Neural cell (in vitro differentiated cells): ENCODE data around the gene WDR59. TPM values are rescaled to one million over a fixed set of nuclear protein-coding genes. Genes with fewer than 3 reads are reported as not detected.
"Not testable (repeated sequence)": the region's sequence is repeated elsewhere in the genome, so short reads cannot be mapped to it uniquely, and the experiment has no call there.

Experiments used
- H2AFZ ChIP-seq: fragments of 200-600, 300-800 bp; sonication (generic), shearing (Covaris generic); 2 replicates; pipeline ENCODE4 v1.6.0; 2014; ENCODE audit warnings: low read depth, mild to moderate bottlenecking, antibody characterized with exemption, low read length, moderate library complexity
- H3F3A ChIP-seq: fragments of 200-600 bp; shearing (Covaris generic); 2 replicates; pipeline ENCODE4 v1.6.1; 2016; ENCODE audit warnings: mild to moderate bottlenecking, moderate library complexity, mixed read lengths, antibody characterized with exemption, low read length; ENCODE audit not compliant: insufficient read depth, poor library complexity, severe bottlenecking
- H3K27ac ChIP-seq: fragments of 200-600, 300-800 bp; sonication (generic), shearing (Covaris generic); 2 replicates; pipeline ENCODE4 v1.5.1; 2014; ENCODE audit warnings: mild to moderate bottlenecking, low read length, moderate library complexity
- H3K27me3 ChIP-seq: fragments of 300-800, 200-600 bp; sonication (generic), shearing (Covaris generic); 2 replicates; pipeline ENCODE4 v1.6.0; 2014; ENCODE audit warnings: mild to moderate bottlenecking, low read depth, low read length, moderate library complexity; ENCODE audit not compliant: insufficient read depth
- H3K36me3 ChIP-seq: fragments of 300-800, 200-600 bp; sonication (generic), shearing (Covaris generic); 2 replicates; pipeline ENCODE4 v1.5.1; 2014; ENCODE audit warnings: mild to moderate bottlenecking, antibody characterized with exemption, low read length, moderate library complexity; ENCODE audit not compliant: insufficient read depth
- H3K4me2 ChIP-seq: fragments of 300-800, 200-600 bp; sonication (generic), shearing (Covaris generic); 2 replicates; pipeline ENCODE4 v1.6.0; 2014; ENCODE audit warnings: mild to moderate bottlenecking, low read length
- H3K4me3 ChIP-seq: fragments of 300-800, 200-600 bp; sonication (generic), shearing (Covaris generic); 2 replicates; pipeline ENCODE4 v1.5.1; 2014; ENCODE audit warnings: mild to moderate bottlenecking, low read length, moderate library complexity
- H3K79me2 ChIP-seq: fragments of 200-600 bp; shearing (Covaris generic); replicated peaks from 2 replicates; pipeline ENCODE4 v1.6.0; 2014; ENCODE audit warnings: mild to moderate bottlenecking, low read length, moderate library complexity; ENCODE audit not compliant: insufficient read depth
- H3K9ac ChIP-seq: fragments of 300-800, 200-600 bp; sonication (generic), shearing (Covaris generic); 2 replicates; pipeline ENCODE4 v1.6.1; 2016; ENCODE audit warnings: mild to moderate bottlenecking, low read length, mixed read lengths
- H3K9me2 ChIP-seq: fragments of 200-600 bp; shearing (Covaris generic); 2 replicates; pipeline ENCODE4 v1.6.1; 2016; ENCODE audit warnings: mild to moderate bottlenecking, low read length, mixed read lengths; ENCODE audit not compliant: insufficient read depth
- H3K9me3 ChIP-seq: fragments of 200-600, 300-800 bp; sonication (generic), shearing (Covaris generic); 2 replicates; pipeline ENCODE4 v1.6.1; 2016; ENCODE audit warnings: mild to moderate bottlenecking, mixed run types, low read length, moderate library complexity, mixed read lengths
- H4K20me1 ChIP-seq: fragments of 200-600 bp; shearing (Covaris generic); 2 replicates; pipeline ENCODE4 v1.6.1; 2016; ENCODE audit warnings: mild to moderate bottlenecking, mixed run types; ENCODE audit not compliant: insufficient read depth
- EP300 ChIP-seq: fragments of 450-650 bp; conservative IDR thresholded peaks from 2 replicates; pipeline ENCODE4 v1.6.1; 2014; ENCODE audit warnings: antibody characterized with exemption, mild to moderate bottlenecking, moderate library complexity; ENCODE audit not compliant: poor library complexity, severe bottlenecking
- EZH2 ChIP-seq: fragments of 200-600, 300-800 bp; shearing (Covaris generic), sonication (generic); IDR thresholded peaks from 2 replicates; pipeline ENCODE4 v1.6.1; 2014; ENCODE audit warnings: antibody characterized with exemption, low read length, borderline replicate concordance, mild to moderate bottlenecking; ENCODE audit not compliant: insufficient read depth, poor library complexity, severe bottlenecking
- MXI1 ChIP-seq: fragments of 450-650 bp; conservative IDR thresholded peaks from 2 replicates; pipeline ENCODE4 v1.6.1; 2014; ENCODE audit warnings: antibody characterized with exemption, mild to moderate bottlenecking; ENCODE audit not compliant: poor library complexity, severe bottlenecking
- POLR2AphosphoS5 ChIP-seq: IDR thresholded peaks from 2 replicates; pipeline ENCODE4 v1.6.1; 2012
- RAD21 ChIP-seq: fragments of 450-650 bp; conservative IDR thresholded peaks from 2 replicates; pipeline ENCODE4 v1.6.1; 2014; ENCODE audit warnings: antibody characterized with exemption, mild to moderate bottlenecking, moderate library complexity
- SMC3 ChIP-seq: fragments of 450-650 bp; conservative IDR thresholded peaks from 2 replicates; pipeline ENCODE4 v1.6.1; 2014; ENCODE audit warnings: antibody characterized with exemption, mild to moderate bottlenecking, moderate library complexity; ENCODE audit not compliant: poor library complexity
- TAF1 ChIP-seq: IDR thresholded peaks from 2 replicates; pipeline ENCODE4 v1.6.1; 2012; ENCODE audit warnings: low read depth
- polyA plus RNA-seq: library from polyadenylated mRNA; depleted of rRNA; stranded (reverse); fragments of >200 nt; gene quantifications from 2 replicates; pipeline ENCODE4 v1.2.3, GENCODE V29; 2014
- TF ChIP-seq, protein P1 (sequence below): fragments of 450-650 bp; IDR thresholded peaks from 2 replicates; pipeline ENCODE4 v1.5.1; 2014; ENCODE audit warnings: antibody characterized with exemption, mild to moderate bottlenecking, moderate library complexity; ENCODE audit not compliant: poor library complexity, severe bottlenecking
- TF ChIP-seq, protein P2 (sequence below): IDR thresholded peaks from 2 replicates; pipeline ENCODE4 v1.6.1; 2012; ENCODE audit warnings: borderline replicate concordance

WDR59 gene
- polyA plus RNA-seq, 1 donor from 2014 or later = 20.3 TPM

DNA sequence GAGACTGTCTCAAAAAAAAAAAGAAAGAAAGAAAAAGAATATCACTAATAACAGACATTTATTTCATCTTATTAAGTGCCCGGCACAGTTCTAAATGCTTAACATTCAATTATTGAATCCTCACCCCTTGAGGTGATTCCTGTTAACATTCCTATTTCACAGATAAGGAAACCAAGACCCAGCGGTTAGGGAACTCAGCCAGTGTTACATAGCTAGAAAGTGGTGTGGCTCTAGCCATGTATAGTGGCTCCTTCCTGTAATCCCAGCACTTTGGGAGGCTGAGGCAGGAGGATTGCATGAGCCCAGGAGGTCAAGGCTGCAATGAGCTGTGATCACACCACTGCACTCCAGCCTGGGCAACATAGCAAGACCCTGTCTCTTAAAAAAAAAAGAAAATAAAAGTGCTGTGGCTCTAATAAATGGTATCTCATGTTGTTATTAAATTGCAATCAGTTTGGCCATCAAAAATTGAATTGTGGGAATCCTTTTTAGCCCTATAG, 42.0 kb upstream of the WDR59 start:
- no peaks in the 10 kb centered on the region for H3F3A ChIP-seq
- no peaks in the 10 kb centered on the region for H3K9me2 ChIP-seq
- no peak overlapping the region for H3K4me2 ChIP-seq
- no peaks in the 10 kb centered on the region for H3K36me3 ChIP-seq
- H3K9ac ChIP-seq = no peak overlapping the region
- no peak overlapping the region for H3K27ac ChIP-seq
- peaks cover 5% of the 10 kb centered on the region for H4K20me1 ChIP-seq
- H3K27me3 ChIP-seq = no peaks in the 10 kb centered on the region
- H3K9me3 ChIP-seq = no peaks in the 10 kb centered on the region
- H3K79me2 ChIP-seq = peaks cover 62% of the 10 kb centered on the region
- H3K4me3 ChIP-seq = no peak overlapping the region
- no peak overlapping the region for H2AFZ ChIP-seq
- no peak for TF ChIP-seq EP300
- no peak for TF ChIP-seq SMC3
- TF ChIP-seq EZH2 = no peak
- TF ChIP-seq, protein P1, sequence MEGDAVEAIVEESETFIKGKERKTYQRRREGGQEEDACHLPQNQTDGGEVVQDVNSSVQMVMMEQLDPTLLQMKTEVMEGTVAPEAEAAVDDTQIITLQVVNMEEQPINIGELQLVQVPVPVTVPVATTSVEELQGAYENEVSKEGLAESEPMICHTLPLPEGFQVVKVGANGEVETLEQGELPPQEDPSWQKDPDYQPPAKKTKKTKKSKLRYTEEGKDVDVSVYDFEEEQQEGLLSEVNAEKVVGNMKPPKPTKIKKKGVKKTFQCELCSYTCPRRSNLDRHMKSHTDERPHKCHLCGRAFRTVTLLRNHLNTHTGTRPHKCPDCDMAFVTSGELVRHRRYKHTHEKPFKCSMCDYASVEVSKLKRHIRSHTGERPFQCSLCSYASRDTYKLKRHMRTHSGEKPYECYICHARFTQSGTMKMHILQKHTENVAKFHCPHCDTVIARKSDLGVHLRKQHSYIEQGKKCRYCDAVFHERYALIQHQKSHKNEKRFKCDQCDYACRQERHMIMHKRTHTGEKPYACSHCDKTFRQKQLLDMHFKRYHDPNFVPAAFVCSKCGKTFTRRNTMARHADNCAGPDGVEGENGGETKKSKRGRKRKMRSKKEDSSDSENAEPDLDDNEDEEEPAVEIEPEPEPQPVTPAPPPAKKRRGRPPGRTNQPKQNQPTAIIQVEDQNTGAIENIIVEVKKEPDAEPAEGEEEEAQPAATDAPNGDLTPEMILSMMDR = no peak
- no peak for TF ChIP-seq RAD21
- TF ChIP-seq, protein P2, sequence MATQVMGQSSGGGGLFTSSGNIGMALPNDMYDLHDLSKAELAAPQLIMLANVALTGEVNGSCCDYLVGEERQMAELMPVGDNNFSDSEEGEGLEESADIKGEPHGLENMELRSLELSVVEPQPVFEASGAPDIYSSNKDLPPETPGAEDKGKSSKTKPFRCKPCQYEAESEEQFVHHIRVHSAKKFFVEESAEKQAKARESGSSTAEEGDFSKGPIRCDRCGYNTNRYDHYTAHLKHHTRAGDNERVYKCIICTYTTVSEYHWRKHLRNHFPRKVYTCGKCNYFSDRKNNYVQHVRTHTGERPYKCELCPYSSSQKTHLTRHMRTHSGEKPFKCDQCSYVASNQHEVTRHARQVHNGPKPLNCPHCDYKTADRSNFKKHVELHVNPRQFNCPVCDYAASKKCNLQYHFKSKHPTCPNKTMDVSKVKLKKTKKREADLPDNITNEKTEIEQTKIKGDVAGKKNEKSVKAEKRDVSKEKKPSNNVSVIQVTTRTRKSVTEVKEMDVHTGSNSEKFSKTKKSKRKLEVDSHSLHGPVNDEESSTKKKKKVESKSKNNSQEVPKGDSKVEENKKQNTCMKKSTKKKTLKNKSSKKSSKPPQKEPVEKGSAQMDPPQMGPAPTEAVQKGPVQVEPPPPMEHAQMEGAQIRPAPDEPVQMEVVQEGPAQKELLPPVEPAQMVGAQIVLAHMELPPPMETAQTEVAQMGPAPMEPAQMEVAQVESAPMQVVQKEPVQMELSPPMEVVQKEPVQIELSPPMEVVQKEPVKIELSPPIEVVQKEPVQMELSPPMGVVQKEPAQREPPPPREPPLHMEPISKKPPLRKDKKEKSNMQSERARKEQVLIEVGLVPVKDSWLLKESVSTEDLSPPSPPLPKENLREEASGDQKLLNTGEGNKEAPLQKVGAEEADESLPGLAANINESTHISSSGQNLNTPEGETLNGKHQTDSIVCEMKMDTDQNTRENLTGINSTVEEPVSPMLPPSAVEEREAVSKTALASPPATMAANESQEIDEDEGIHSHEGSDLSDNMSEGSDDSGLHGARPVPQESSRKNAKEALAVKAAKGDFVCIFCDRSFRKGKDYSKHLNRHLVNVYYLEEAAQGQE = no peak
- TF ChIP-seq TAF1 = no peak
- no peak for TF ChIP-seq MXI1
- TF ChIP-seq POLR2AphosphoS5 = no peak

DNA sequence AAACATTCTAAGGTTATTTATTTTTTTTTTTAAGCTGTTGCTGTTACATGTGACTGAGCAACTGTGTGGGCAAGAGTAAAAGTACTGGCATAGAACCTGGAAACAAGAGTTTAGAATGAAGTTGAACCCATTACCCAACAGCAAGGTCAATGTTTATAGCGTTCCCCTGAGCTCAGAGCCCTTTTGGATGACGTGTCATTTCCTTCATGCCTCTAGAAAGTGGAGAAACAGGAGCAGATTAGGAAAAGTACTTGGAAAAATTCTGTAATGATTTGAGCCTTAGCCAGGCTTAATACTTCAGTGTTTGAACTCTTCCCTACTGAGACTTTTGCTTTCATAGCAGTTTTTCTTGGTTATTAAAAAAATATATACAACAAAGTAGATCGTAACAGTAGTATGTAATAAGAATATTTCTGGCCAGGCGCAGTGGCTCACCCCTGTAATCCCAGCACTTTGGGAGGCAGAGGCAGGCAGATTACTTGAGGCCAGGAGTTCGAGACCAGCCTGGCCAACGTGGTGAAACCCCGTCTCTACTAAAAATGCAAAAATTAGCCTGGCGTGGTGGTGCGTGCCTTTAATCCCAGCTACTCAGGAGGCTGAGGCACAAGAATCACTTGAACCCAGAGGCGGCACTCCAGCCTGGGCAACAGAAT, 41.4 kb upstream of the WDR59 start:
- H3K79me2 ChIP-seq = peaks cover 62% of the 10 kb centered on the region
- not testable (repeated sequence) for H3K4me2 ChIP-seq, H3K36me3 ChIP-seq, H3K9me2 ChIP-seq, H3F3A ChIP-seq, H4K20me1 ChIP-seq, H3K27me3 ChIP-seq, H3K9me3 ChIP-seq, H3K27ac ChIP-seq, H2AFZ ChIP-seq, H3K4me3 ChIP-seq, H3K9ac ChIP-seq
